Activated gamma-delta T cell (primary cell): ENCODE results near the gene GZMB.
"Not testable (repeated sequence)": the region's sequence is repeated elsewhere in the genome, so short reads cannot be mapped to it uniquely, and the experiment has no call there.

Experiments used
- DNase-seq: peaks from one replicate; lab custom pipeline; 2025; lab: John Stamatoyannopoulos, UW
- total RNA-seq, 2 donors: gene quantifications; one replicate each; lab custom pipeline; 2026; lab: John Stamatoyannopoulos, UW

Gene GZMB, protein sequence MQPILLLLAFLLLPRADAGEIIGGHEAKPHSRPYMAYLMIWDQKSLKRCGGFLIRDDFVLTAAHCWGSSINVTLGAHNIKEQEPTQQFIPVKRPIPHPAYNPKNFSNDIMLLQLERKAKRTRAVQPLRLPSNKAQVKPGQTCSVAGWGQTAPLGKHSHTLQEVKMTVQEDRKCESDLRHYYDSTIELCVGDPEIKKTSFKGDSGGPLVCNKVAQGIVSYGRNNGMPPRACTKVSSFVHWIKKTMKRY
- 11.0 to 83.1 reads per million in 2 donors for total RNA-seq

DNA sequence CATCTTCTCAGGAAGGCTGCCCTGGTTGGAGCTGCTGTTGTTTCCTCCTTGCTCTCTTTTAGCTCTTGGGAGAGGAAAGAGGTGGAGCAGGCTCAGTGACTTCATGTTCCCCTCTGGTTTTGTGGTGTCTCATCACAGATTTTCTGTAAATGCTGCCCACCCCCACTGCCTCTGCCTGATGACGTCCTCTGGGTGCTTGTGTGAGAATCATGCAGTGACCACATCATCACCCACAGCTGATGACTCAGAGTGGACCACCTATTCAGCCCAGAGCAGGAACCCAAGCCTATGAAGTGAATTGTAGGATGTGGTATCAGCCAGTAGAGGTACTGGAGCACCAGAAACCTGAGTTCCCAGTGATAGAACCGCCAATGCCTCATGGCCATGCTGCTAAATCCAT, at the start of gene GZMB:
GZMB (minus strand) TSS at position 33 of the 400 bp plus-strand sequence; CDS start at position 3, 30 bp downstream.
- DNase-seq: no peak

DNA sequence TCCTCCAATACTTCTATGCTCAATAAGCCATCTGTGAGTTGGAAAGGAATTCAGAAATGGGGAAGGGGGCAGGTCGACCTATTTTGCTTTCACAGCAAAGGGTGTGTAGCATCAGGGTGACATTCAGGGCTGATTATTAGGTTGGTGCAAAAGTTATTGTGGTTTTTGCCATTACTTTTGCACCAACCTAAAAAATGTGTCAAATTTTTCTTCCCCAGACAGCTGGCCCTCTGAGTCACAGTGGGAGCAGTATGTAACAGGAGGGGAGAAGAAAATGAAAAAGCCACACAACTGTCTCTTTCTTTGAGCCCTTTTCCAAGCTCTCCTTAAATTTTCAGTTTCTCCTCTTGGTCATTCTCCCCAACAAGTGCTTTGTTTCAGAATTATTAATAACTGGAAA, 47.1 kb upstream of the GZMB start:
- no peak for DNase-seq

DNA sequence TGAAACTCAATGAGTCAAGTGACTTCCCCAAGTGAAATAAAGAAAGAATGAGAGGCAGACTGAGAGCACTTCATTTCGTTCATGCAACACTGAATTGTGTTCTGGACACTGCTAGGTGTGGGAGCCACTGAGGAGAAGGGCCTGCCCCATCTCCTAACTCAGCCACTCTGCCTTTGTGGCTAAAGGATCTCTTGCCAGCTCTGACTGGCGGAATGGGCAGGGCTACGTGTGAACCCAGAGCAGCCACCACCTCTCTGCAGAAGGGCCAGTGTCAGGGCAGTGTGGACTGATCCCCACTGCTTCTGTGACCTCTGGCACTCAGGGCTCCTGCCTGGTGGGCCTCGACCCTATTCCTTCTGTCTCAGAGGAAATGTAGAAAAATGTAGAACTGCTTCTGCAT, 46.5 kb upstream of the GZMB start:
- no peak for DNase-seq

DNA sequence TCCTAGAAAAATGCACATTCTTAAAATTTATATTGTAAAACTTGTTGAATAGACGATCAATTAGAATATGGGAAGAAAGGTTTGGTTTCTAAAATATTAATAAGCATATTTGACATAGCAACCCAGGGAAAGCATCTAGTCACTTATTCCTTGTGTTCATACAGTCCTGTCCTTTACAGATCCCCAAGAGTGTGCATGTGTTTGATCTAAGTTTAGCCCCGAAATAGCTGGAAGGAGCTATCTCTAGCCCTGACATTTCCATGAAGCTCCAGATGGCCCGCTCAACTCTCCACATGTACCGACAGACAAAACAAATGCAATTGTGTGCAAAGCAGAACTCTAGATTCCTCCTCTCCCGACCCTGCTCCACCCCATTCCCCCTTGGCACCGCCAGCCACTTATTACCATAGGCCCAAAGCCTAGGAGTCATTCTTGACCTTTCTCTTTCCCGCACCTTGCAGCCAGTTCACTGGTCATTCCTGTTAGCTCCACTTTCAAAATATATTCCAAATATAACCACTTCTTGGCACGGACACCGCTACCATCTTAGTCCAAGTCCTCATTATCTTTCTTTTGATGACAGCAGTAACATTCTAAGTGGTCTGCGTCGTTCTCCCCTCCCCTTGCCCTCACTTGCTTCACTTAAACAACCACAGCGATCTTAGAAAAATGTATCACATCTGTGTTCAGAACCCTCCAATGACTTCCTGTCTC, 45.4 kb upstream of the GZMB start:
- no peak for DNase-seq

DNA sequence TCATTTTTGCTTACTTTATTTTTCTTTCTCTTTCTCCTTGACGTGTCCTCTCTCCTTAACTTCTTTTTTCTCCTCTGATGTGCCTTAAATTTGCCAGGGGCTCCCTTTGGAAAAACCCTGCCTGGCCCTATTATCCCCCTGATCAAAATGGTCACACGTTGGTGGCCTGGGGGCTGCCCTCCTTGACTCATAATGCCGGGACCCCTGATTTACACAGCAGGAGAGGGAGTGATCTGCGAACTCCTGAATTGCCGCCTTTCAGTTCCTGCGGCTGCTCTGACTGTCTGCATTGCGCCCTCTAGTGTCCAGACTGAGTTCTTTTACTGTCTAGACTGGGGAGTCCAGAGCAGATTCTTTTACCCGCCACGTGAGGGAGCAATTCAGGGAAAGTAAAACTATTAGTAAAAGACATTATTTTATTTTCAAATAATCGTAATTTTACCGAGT, 44.8 kb upstream of the GZMB start:
- DNase-seq: no peak

DNA sequence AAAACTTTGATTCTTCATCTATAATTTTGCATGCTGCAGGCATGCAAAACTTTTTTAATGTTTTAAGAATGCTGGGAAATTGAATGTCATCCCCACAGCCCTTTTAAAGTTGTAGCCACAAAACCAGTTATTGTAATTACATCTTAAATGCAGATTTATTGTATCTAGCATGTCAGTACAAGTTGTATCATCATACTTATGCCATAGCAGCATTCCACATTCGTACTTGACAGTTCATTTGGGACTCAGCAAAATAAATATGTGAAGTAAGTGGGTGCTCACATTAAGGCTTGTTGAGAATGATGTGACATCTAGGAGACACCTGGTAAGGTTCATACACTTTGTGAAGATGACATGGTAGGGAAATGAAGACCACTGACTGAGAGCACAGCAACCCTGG, 44.0 kb upstream of the GZMB start:
- DNase-seq: no peak

DNA sequence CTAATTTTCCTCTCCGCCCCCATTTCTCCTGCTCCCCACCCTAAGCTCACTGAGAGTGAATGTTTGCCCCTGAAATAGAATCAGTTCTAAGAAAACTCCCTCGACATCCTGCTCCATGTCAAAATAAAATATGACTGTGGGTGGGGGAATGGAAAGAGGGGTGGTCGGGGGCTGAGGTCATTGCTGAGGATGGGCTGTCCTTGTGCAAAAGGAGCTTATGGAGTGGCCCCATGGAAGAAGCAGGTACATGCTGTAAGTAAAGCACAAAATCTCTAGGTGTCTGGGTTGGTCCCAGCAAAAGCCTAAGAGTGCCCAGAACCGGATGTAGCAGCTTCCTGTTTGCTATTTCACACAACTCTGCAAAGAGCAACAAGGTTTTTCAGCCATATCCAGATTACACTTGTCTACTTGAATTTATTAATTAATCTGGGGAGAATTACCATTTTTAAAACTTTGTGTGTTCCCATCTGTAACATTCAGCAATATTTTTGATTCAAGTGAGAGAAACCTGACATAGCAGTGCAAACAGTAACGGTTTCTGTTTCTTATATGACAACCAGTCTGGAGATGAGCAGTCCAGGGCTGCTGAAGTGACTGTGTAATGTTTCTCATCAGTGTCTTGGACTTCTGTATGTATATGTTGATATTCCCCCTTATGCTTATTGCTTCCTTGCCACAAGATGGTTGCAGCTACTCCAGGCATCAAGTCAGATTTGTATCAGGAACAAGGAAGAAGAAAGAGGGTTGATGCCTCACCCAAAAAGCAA, 40.4 kb upstream of the GZMB start:
- DNase-seq: no peak

DNA sequence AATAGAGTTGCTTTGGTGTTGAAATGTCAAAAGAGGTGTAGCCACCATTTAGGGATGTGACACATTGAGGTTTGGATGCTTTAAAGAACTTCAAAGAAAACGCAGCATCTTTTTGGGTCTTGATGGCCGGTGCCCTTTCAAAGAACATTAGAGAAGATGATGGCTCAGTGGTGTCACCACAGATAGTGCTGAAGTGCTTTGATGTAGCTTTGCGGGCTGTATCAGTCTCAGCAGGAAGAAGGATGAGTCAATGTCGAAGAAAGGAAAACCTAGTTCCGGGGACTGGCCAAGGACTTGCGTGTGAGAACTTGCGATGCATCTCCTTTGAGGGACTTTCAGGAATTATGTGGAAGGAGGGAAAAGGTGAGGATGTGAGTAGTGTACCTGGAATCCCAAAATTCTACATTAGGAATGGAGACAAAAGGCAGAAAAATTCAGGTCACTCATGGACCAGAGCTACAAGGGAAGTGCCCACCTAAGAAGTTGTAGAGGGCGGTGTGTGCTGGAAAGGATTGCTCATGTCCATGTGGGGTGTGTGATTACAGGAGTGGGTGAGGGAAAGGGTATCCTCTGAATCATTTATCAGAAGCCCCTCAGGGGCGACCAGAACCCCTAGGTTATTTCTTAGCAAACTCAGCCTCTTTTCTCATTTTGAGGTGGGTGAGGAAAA, 39.7 kb upstream of the GZMB start:
- no peak for DNase-seq

DNA sequence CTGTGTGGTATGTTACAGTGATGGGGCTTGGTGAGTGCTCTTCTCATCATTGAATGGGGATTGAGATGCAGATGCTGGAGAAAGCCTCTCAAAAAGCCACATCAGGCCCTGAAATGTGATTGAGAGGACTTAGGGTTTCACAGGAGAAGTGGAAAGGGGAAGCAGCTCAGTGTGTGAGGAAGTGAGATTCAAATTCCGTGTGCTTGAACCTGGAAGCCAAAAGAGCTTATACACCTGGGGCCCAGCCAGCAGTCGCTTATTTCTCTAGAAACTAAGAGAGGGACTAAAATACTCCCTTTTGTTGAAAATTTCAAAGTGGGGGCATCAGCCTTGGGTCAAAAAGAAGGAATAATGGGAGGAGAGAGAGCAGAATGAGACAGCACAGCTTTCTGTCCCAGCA, 39.1 kb upstream of the GZMB start:
- DNase-seq: no peak

DNA sequence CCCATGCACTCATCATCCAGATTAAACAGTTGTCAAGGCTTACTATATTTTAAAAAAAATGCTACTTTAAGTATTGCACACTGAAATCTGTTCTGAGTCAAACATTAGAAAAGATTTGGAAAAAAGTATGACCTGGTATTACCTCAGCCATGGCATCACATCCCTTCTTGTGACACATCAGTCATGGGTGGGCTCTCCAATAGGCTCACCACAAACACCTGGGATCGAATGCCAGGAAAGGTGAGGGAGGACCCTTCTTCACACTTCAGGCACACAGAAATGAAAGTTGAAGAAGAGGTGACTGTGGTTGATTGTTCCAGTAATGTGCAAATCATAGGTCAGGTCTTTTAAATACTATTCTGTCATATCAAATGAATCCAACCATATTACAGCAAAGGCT, 36.6 kb upstream of the GZMB start:
- no peak for DNase-seq

DNA sequence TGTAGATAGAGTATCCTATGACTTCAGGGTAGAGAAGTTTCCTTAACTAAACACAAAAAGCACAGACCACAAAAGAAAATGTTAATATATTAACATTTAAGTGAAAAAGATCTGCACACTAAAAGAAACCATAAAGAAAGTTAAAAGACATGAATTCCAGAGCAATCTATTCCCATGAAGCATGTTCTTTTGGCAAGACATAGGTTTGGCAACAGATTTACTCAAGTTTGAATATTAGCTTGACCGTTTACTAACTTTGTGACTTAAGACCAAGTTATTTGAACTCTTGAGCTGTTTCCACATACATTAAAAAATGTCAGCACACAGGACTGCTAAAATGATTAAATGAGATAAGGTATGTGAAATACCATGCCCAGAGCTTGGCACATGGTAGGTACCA, 35.7 kb upstream of the GZMB start:
- no peak for DNase-seq

DNA sequence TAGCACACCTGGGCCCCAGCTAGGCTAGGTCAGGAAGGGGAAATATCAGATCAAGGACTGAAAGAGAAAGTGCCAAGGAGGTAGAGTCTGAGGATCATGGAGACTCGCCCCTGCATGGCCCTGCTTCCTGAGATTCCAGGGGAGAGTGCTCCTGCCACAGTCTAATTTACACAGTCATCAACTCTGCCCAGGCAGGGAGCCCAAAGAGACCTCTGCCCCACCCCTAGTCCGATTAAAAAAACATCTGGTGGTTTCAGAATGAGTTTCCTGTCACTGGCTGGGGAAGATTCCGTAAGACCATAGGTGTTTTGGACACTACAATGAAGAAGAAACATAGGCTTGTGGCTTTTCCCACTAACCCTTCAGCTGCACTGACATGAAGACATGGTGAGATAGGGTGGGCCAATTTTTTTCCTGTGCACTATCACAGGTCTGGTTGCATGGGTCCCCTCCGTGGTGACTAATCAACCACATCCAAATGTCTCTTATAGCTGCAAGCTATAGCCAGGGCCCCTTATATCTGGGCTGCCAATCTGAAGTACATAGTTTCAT, 31.5 kb upstream of the GZMB start:
- no peak for DNase-seq

DNA sequence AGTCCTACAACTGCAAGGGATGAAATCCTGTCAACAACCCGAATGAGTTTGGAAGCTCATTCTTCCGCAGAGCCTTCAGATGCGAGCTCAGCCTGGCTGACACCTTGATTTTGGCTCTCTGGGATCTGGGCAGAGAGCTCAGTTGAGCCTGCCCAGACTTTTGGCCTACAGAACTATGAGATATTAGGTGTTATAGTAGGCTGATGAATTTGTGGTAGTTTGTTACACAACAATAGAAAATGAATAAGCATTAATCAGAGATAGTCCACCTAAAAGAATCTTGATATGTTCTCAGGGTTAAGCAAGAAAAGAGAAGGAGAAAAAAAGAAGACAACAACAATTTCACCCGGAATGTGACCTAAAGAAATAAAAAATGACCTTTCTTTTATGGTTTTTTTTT, 30.4 kb upstream of the GZMB start:
- no peak for DNase-seq

DNA sequence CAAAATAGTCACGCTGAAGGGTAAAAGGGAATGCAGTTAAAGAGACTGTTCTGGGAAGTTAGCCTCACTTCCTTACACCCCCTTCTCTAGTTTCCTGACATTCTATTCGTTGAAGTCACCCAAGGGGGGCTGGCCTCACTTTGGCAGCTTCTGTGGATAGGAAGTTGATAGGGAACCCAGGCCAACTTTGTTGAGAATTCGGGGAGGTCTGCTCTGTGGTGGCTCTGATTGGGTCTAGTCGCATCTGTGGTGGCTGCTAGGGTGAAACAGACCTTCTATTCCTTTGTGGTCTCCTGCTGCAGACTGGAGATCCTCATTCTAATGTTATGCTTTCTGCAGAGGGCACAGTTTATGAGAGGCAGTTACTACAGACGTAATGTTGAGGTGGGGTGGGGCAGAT, 28.8 kb upstream of the GZMB start:
- no peak for DNase-seq

DNA sequence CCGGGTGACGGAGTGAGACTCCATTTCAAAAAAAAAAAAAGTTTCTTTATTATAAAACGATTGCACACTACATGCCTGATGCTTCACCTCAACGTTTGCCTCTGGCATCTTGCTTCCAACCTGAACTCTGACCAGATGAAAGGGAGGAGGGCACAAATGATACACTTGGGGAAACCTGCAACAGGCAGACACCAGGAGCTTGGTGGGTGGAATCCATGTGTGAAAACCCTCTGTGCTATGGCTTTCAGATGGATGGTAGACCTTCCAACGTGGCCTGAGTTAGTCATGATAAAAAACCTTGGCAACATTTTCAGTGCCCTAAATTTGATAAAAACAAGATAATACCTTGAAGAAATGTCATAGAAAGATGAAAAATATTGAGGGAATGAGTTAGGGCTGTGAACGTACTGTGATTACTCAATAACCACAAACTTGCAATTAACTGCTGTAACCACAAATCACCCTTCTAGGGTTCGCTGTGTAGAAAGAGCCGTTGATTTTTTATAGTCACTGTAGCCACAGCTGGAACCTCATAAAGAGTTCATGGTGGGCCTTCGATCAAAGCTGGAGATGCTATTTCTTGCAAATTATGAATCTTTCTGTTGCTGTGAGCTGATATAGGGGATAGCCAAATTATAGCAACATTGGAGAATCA, 26.1 kb upstream of the GZMB start:
- no peak for DNase-seq

DNA sequence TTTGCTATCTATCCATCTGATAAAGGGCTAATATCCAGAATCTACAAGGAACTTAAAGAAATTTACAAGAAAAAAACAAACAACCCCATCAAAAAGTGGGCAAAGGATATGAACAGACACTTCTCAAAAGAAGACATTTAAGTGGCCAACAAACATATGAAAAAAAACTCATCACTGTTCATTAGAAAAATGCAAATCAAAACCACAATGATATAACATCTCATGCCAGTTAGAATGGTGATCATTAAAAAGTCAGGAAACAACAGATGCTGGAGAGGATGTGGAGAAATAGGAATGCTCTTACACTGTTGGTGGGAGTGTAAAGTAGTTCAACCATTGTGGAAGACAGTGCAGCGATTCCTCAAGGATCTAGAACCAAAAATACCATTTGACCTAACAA, 14.4 kb upstream of the GZMB start:
- not testable (repeated sequence) for DNase-seq

DNA sequence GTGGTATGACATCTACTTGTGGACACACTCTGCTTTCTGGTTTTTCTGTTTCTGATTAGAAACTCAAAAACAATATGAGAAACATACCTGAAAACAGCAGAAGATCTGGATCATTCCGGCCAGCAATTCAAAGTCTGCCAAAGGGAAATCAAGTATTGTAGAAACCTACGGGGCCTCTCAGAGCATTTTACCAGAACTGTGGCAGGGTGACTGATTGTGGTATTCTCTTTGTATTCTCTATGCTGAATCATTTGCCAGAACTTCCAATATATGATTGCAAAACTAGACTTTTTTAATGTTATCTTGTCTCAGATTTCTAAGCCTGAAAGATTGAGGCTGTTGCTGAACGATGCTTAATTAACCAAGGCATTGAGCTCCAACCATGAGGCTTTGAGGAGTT, 5.9 kb upstream of the GZMB start:
- no peak for DNase-seq

DNA sequence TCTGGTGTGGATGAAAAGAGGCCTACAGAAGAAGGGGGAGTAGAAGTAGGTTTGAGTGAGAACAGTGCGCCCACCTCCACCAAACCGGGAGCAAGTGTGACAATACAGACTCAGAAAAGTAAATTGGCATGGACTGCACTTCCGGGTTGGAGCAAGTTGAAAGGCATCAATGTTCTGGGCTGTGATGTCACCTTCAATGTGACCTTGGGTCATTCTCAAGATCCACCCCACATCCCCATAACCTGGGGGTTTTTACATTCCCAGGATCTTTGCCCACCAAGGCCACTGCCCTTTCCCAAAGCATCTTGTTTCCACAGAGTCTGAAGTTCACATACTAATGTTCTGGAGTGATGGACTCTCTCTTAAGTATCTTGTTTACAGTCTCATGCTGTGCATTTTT, 5.3 kb upstream of the GZMB start:
- no peak for DNase-seq

DNA sequence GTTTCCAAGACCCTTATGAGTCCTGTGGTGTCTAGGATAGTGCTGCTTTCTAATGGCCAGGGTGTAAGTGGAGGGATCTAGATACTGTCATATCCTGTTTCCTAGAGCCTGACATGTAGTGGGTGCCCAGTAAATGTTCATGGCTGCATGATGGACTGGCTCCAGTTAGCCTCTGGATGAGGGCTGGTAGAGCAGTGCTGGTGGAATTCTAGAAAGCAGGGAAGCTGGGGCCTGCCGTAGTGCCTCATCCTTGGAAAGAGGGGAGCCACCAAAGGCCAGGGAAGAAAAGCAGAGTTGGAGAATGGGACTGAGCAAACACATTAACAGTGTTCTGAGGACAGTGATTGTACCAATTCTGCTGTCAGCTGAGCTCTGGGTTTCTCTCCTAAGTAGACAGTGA, 637 bp downstream of the GZMB start:
- no peak for DNase-seq

DNA sequence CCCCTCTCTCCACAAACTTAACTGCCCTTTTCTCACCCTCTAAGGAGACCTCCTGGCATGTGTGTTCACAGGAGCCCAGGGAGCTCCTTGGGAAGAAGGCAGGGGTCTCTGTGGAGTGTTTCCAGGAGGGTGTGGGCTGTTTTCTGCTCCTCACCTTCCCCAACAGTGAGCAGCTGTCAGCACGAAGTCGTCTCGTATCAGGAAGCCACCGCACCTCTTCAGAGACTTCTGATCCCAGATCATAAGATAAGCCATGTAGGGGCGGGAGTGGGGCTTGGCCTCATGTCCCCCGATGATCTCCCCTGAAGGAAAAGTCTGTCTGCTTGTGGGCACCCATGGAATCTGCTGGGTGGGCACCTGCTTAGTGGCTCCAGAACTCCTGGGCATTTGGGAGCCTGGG, 1.2 kb downstream of the GZMB start:
- DNase-seq: no peak

DNA sequence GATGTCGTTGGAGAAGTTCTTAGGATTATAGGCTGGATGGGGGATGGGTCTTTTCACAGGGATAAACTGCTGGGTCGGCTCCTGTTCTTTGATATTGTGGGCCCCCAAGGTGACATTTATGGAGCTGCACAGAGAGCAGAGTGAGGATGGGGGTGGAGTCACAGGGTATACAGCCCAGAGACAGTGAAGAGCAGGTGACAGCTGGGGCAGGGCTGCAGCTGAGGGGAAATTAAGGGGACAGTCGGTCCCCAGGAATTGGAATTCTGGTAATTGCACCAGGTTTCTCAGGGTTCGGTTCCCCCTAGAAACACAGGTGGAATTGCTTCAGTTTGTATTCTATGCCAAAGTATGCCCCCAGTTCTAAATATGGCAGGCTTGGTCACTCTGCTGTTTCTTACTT, 1.7 kb downstream of the GZMB start:
- no peak for DNase-seq
